Endothelial cell of umbilical vein (primary cell): ENCODE data around the gene SYNE3. TPM values are rescaled to one million over a fixed set of nuclear protein-coding genes. Genes with fewer than 3 reads are reported as not detected.
A peak's percentile ranks its signal among the peaks of the same experiment; 100 is the strongest.

ENCODE experiments used
- BruUV-seq: library from RNA; stranded (reverse); fragments of 400-500 nt; replicated peaks from 2 replicates; lab custom pipeline; 2021; lab: Mats Ljungman, UMichigan
- CTCF ChIA-PET: fragments of 300-600, 350-600 bp; sonication (Branson Sonifier 250); formaldehyde crosslinking; loops from one replicate; lab custom pipeline; 2021; ENCODE audit warnings: antibody characterized with exemption, inconsistent platforms; lab: Charles Lee
- POLR2A ChIA-PET: fragments of 300-600, 350-600 bp; sonication (Branson Sonifier 250); formaldehyde crosslinking; loops from one replicate; lab custom pipeline; 2021; ENCODE audit warnings: antibody characterized with exemption, inconsistent platforms; lab: Charles Lee
- DNase-seq: peaks from one replicate; pipeline ENCODE4 v3.0.0-alpha.2; 2011; ENCODE audit warnings: low read depth, low spot score
- FAIRE-seq: peaks from 2 replicates; lab custom pipeline; 2011; peaks lifted over from hg19 to GRCh38; lab: Jason Lieb, UNC
- H2AFZ ChIP-seq: 2 replicates; pipeline ENCODE4 v1.6.0; 2012; ENCODE audit warnings: low read depth, low read length, control low read depth, inconsistent platforms
- H3K27ac ChIP-seq: 2 replicates; pipeline ENCODE4 v1.5.1; 2011; ENCODE audit warnings: low read depth, mild to moderate bottlenecking, control low read depth, low read length, moderate library complexity; ENCODE audit not compliant: insufficient read depth
- H3K27me3 ChIP-seq, 2 experiments: 2 replicates each; pipeline versions ENCODE4 v1.6.0 to v1.6.1; 2011; ENCODE audit warnings: low read length in 2 of 2, mixed read lengths in 1 of 2; ENCODE audit not compliant: control insufficient read depth in 2 of 2, insufficient read depth in 2 of 2
- H3K36me3 ChIP-seq, 2 experiments: 2 replicates in 1 of 2; 3 replicates in 1 of 2; pipeline ENCODE4 v1.5.1; 2011; ENCODE audit warnings: low read length in 2 of 2, mild to moderate bottlenecking in 1 of 2, moderate library complexity in 1 of 2; ENCODE audit not compliant: control insufficient read depth in 2 of 2, insufficient read depth in 2 of 2; ENCODE audit errors: extremely low read depth in 1 of 2
- H3K4me1 ChIP-seq: 3 replicates; pipeline ENCODE4 v1.5.1; 2011; ENCODE audit warnings: mild to moderate bottlenecking, low read length; ENCODE audit not compliant: control insufficient read depth, insufficient read depth; ENCODE audit errors: extremely low read depth
- H3K4me2 ChIP-seq: 2 replicates; pipeline ENCODE4 v1.6.1; 2011; ENCODE audit warnings: low read length, control low read depth, mixed read lengths; ENCODE audit not compliant: insufficient read depth
- H3K4me3 ChIP-seq, 3 experiments: fragments of 200-600 bp in 1 of 3; sonication (generic), shearing (Covaris generic) in 1 of 3; replicated peaks in 1 of 3; 2 replicates each; pipeline ENCODE4 v1.5.1; 2011 to 2016; ENCODE audit warnings: control low read depth in 3 of 3, low read length in 3 of 3, mild to moderate bottlenecking in 2 of 3, inconsistent platforms in 1 of 3, low read depth in 1 of 3, moderate library complexity in 1 of 3; ENCODE audit not compliant: insufficient read depth in 1 of 3
- H3K79me2 ChIP-seq: 2 replicates; pipeline ENCODE4 v1.6.0; 2012; ENCODE audit warnings: low read length, inconsistent platforms; ENCODE audit not compliant: control insufficient read depth, insufficient read depth
- H3K9ac ChIP-seq: replicated peaks from 2 replicates; pipeline ENCODE3; 2011; ENCODE audit warnings: low read length, control low read depth; ENCODE audit not compliant: insufficient read depth; ENCODE audit errors: extremely low read depth
- H3K9me1 ChIP-seq: replicated peaks from 3 replicates; pipeline ENCODE4 v1.6.0; 2011; ENCODE audit warnings: mild to moderate bottlenecking, low read length; ENCODE audit not compliant: control insufficient read depth, insufficient read depth; ENCODE audit errors: extremely low read depth
- H3K9me3 ChIP-seq: replicated peaks from 2 replicates; pipeline ENCODE4 v1.5.1; 2012; ENCODE audit warnings: low read length, inconsistent platforms; ENCODE audit not compliant: control insufficient read depth, insufficient read depth
- H4K20me1 ChIP-seq: replicated peaks from 2 replicates; pipeline ENCODE3; 2011; ENCODE audit warnings: mild to moderate bottlenecking, low read length; ENCODE audit not compliant: control insufficient read depth, insufficient read depth; ENCODE audit errors: extremely low read depth
- EZH2 ChIP-seq: IDR thresholded peaks from 2 replicates; pipeline ENCODE4 v1.6.1; 2012; ENCODE audit warnings: borderline replicate concordance, low read depth, mild to moderate bottlenecking, moderate library complexity, low read length, inconsistent platforms; ENCODE audit not compliant: severe bottlenecking
- FOS ChIP-seq: IDR thresholded peaks from 2 replicates; pipeline ENCODE4 v1.6.1; 2011; ENCODE audit warnings: mild to moderate bottlenecking, low read length, moderate library complexity, borderline replicate concordance; ENCODE audit not compliant: insufficient read depth
- GATA2 ChIP-seq: IDR thresholded peaks from 2 replicates; pipeline ENCODE4 v1.7.0; 2011; ENCODE audit warnings: low read depth, mild to moderate bottlenecking, moderate library complexity, mixed read lengths, low read length; ENCODE audit not compliant: insufficient read length, insufficient read depth
- POLR2AphosphoS5 ChIP-seq: IDR thresholded peaks from 2 replicates; pipeline ENCODE4 v1.6.1; 2012; ENCODE audit warnings: low read depth, mild to moderate bottlenecking, control low read depth, low read length, moderate library complexity; ENCODE audit not compliant: insufficient read depth
- dilution Hi-C: fragments of 300-500 bp; cut with MboI; formaldehyde crosslinking; loops from one replicate; pipeline ENCODE4 v1.15.0; 2019; ENCODE audit warnings: low sequenced_read_pairs; ENCODE audit not compliant: extremely low pct_ligation_motif_present
- intact Hi-C: fragments of 100-400 bp; cut with micrococcal nuclease; formaldehyde crosslinking; loops from one replicate; pipeline ENCODE4 v1.10.0; 2022
- polyA plus RNA-seq, 4 experiments: library from polyadenylated mRNA; depleted of rRNA in 3 of 4; stranded (reverse) in 3 of 4; unstranded in 1 of 4; fragments of >200 nt; gene quantifications; 2 replicates each; pipeline versions ENCODE4 v1.2.1 to v1.2.3, GENCODE V29; 2011 to 2012; ENCODE audit warnings: missing spikeins in 1 of 4
- total RNA-seq: library from RNA; stranded (reverse); gene quantifications from 2 replicates; pipeline ENCODE4 v1.2.3, GENCODE V29; 2021

SYNE3 gene
- total and polyA plus RNA-seq, 2 donors (not counting 3 experiments of a cell fraction or from before 2014, with no cell fraction given): 3.0 to 18.8 TPM

DNA sequence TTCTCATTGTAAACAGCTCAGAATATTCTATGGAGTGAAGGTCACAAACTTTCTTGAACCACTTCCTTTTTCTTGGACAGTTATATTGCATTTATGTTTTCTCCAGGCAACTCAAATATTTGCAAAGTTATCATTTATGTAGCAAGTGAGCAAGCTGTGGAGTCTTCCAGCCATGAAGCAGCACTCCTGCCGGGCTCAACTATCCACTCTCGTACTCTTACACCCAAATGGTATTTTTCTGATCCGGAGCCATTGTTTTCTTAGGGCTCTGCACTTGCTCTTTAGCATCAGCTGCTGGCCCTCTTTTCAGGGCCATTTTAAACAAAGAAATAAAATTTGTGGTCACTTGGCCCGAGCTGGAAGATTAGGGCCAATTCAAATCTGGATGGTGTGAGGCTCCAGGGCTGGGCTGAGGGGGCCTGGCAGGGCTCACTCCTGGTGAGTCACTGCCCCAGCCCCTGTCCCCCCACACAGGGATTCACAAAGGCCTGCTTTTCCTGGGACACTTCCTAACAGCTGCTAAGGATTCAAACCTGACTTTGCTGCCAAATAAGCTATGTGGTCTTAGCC, 19.7 kb downstream of the SYNE3 start:
- Histone ChIP-seq H3K27me3 (no peaks in the 10 kb centered on the region), H3K9me3 (no peaks in the 10 kb centered on the region), H3K4me3 (no peak overlapping the region), H3K79me2 (no peaks in the 10 kb centered on the region), H3K36me3 (no peaks in the 10 kb centered on the region), H3K4me1 (peaks cover 36% of the 10 kb centered on the region), H3K9ac (no peak overlapping the region), H4K20me1 (no peaks in the 10 kb centered on the region), H3K9me1 (no peaks in the 10 kb centered on the region), H2AFZ (peak overlapping the region; percentile 18), H3K4me2 (no peak overlapping the region), H3K27ac (peak overlapping the region; percentile 57)
- intact Hi-C loops (no loop called here), dilution Hi-C loops (no loop called here)
- no TSS peak for BruUV-seq
- ChIA-PET CTCF (interaction anchor here (0.9 to 2.2 kb wide), 11 partner anchors 9 to 54 kb away, joined by 3 to 15 read pairs (median 8); partner anchors contain the start of gene SYNE3), POLR2A (interaction anchor here (1.1 kb wide), 1 partner anchor 13 kb away, joined by 3 read pairs; no protein-coding TSS in a partner anchor)
- DNase-seq (peak; percentile 28), FAIRE-seq (peak; percentile 77)
- TF ChIP-seq FOS: peak; percentile 16
- TF ChIP-seq POLR2AphosphoS5: no peak

DNA sequence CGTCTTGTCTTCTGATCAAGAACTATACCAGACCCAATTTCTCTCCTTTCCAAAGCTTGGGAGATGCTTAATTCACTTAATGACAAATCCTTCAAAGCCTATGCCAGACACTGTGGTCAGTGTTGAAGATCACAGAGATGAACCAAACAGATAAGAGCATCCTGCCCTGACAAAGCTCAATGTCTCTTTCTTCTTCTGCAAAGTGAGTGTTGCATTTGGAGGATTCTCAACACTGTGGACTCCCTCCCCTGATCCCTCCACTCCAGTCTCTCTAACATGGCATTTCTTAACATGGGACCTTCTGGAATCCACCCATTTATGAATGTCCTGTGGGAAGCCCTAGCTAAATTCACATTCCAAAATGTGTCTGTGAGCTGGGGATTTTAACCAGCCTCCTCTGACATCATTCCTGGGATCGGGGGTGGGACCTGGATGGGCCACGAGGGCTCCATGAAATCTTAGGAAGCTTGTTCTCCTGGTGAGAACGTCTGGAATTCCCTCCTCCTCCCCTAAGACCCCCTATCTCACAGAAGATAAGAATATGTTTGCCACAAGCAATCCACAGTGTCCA, 20.3 kb downstream of the SYNE3 start:
- Histone ChIP-seq H3K36me3 (no peaks in the 10 kb centered on the region), H3K27me3 (no peaks in the 10 kb centered on the region), H3K9me1 (no peaks in the 10 kb centered on the region), H3K4me1 (peaks cover 33% of the 10 kb centered on the region), H4K20me1 (no peaks in the 10 kb centered on the region), H3K27ac (peak overlapping the region; percentile 57), H3K79me2 (no peaks in the 10 kb centered on the region), H3K9ac (no peak overlapping the region), H3K4me2 (peak overlapping the region; percentile 7), H2AFZ (peak overlapping the region; percentile 18), H3K4me3 (no peak overlapping the region), H3K9me3 (no peaks in the 10 kb centered on the region)
- ChIA-PET POLR2A (interaction anchor here (1.1 kb wide), 1 partner anchor 13 kb away, joined by 3 read pairs; no protein-coding TSS in a partner anchor), CTCF (interaction anchor here (0.9 to 2.2 kb wide), 11 partner anchors 10 to 54 kb away, joined by 3 to 15 read pairs (median 8); partner anchors contain the start of gene SYNE3)
- DNase-seq: peak; percentile 10
- dilution Hi-C loops: no loop called here
- TSS peak; percentile 88 for BruUV-seq
- TF ChIP-seq EZH2 (no peak), GATA2 (peak; percentile 31)
- intact Hi-C loops: no loop called here
- peak; percentile 68 for FAIRE-seq
